IPS-18a (cell line): Measurements from ENCODE around the gene TMEM248.
A peak's percentile ranks its signal among the peaks of the same experiment; 100 is the strongest.

Source experiments
- H3K27ac ChIP-seq: one replicate; pipeline ENCODE4 v1.5.1; 2013; ENCODE audit warnings: low read length
- H3K27me3 ChIP-seq: one replicate; pipeline ENCODE4 v1.6.1; 2013; ENCODE audit warnings: mild to moderate bottlenecking, low read length; ENCODE audit not compliant: control insufficient read depth, insufficient read depth
- H3K36me3 ChIP-seq: one replicate; pipeline ENCODE4 v1.6.1; 2013; ENCODE audit warnings: low read depth, low read length; ENCODE audit not compliant: control insufficient read depth
- H3K4me1 ChIP-seq: one replicate; pipeline ENCODE4 v1.6.1; 2013; ENCODE audit warnings: low read depth, low read length; ENCODE audit not compliant: control insufficient read depth
- H3K4me3 ChIP-seq: one replicate; pipeline ENCODE4 v1.5.1; 2013; ENCODE audit warnings: low read length
- H3K9ac ChIP-seq: one replicate; pipeline ENCODE4 v1.6.1; 2013; ENCODE audit warnings: mild to moderate bottlenecking, low read length, moderate library complexity
- H3K9me3 ChIP-seq: one replicate; pipeline ENCODE4 v1.6.1; 2013; ENCODE audit warnings: low read depth, low read length; ENCODE audit not compliant: control insufficient read depth

TMEM248 gene

DNA sequence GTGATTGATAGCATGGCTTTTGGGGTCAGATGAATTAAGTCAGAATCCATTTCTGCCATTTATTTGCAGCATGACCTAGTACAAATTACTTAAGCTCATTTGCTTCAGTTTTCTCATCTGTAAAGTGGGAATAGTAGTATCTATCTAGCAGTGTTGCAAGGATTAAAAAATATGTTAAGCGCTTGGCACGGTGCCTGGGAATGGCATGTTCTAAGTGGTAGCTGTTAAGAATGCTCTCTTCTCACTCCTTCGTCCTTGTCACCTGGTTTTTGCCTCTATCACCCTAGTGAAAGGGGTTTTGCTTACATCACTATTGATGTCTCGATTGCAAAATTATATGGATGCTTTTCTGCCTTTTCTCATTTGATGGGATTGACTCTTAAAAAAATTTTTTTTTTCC is 7.4 kb downstream of the TMEM248 start:
- Histone ChIP-seq H3K27me3 (no peaks in the 10 kb centered on the region), H3K9ac (no peak overlapping the region), H3K36me3 (no peaks in the 10 kb centered on the region), H3K9me3 (no peaks in the 10 kb centered on the region), H3K4me1 (peaks cover 9% of the 10 kb centered on the region), H3K4me3 (no peak overlapping the region), H3K27ac (no peak overlapping the region)

DNA sequence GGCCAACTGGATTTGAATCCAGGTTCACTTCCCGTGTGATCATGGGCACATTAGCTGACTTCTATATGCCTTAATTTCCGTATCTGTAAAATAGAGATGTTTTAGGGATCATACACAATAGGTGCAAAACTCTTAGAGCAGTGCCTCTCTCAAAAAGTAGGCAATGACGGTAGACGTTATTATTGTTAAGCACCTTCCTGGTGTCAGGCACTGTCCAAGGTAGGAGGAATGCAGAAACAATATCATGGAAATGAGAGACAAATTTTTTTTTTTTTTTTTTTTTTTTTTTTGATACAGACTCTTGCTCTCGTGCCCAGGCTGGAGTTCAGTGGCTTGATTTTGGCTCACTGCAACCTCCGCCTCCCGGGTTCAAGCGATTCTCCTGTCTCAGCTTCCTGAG is 8.1 kb downstream of the TMEM248 start:
- no peak overlapping the region for H3K27ac ChIP-seq
- no peaks in the 10 kb centered on the region for H3K9me3 ChIP-seq
- H3K4me3 ChIP-seq = no peak overlapping the region
- peaks cover 9% of the 10 kb centered on the region for H3K4me1 ChIP-seq
- H3K36me3 ChIP-seq = no peaks in the 10 kb centered on the region
- H3K9ac ChIP-seq = no peak overlapping the region
- no peaks in the 10 kb centered on the region for H3K27me3 ChIP-seq

DNA sequence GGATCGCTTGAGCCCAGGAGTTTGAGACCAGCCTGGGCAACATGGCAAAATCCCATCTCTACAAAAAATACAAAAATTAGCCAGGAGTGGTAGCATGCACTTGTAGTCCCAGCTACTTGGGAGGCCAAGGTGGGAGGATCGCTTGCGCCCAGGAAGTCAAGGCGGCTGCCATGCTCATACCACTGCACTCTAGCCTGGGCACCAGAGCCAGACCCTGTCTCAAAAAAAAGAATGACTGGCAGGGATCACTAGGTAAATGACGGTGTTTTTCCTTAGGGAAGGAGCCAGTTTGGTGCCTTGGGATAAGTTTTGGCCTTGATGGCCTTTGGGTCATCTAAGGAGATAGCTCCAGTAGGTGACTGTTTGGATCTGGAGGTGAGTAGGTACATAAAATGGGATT is 8.9 kb downstream of the TMEM248 start:
- H3K4me3 ChIP-seq = no peak overlapping the region
- no peaks in the 10 kb centered on the region for H3K36me3 ChIP-seq

DNA sequence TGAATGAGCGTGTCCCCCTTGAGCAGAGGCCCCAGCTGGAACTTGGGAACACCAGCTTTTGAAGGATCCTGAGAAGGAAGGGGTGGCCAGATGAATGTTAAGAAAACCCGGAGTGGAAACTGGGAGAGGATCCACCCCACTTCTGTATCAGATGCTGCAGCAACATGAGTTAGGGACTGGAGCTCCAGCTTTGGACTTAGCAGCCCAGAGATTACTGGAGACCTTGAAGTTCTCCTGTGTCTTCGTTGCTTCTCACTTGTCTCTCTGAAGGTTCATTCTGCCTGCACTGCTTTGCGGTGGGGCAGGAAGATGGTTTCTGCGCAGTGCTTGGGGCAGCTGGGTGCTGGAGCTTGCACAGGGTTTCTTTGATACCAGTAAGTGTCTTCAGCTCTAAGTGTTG is 9.3 kb downstream of the TMEM248 start:
- Histone ChIP-seq H3K4me3 (peak overlapping the region; percentile 31), H3K9ac (no peak overlapping the region)

More for the DNA sequence above, 8.9 kb downstream of the TMEM248 start:
- Histone ChIP-seq H3K27ac (no peak overlapping the region), H3K9me3 (no peaks in the 10 kb centered on the region), H3K27me3 (no peaks in the 10 kb centered on the region), H3K9ac (no peak overlapping the region), H3K4me1 (peaks cover 9% of the 10 kb centered on the region)

DNA sequence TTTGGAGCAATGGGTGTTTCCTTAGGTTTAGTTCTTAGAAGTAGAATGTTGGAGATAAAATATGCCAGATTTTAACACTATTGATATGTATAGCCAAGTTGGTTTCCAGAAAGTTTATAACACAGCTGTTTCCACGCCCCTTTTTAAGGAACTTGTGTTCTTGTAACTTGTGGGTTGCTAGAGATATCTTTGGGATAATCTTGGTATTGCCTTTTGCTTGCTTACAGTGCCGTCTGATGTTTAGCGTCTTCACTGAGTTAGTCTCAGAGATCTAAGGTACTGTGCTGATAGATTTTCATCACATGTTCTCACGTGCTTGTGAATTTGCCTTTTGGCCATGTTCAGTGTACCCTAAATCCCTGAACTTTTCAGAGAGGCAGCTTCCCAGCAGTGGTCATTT is 12.4 kb downstream of the TMEM248 start:
- H3K4me3 ChIP-seq = no peak overlapping the region
- H3K4me1 ChIP-seq = peaks cover 9% of the 10 kb centered on the region
- no peaks in the 10 kb centered on the region for H3K9me3 ChIP-seq
- H3K27me3 ChIP-seq = no peaks in the 10 kb centered on the region
- no peak overlapping the region for H3K27ac ChIP-seq
- no peaks in the 10 kb centered on the region for H3K36me3 ChIP-seq
- no peak overlapping the region for H3K9ac ChIP-seq

More for the DNA sequence above, 9.3 kb downstream of the TMEM248 start:
- Histone ChIP-seq H3K9me3 (no peaks in the 10 kb centered on the region), H3K27me3 (no peaks in the 10 kb centered on the region), H3K4me1 (peaks cover 9% of the 10 kb centered on the region), H3K27ac (no peak overlapping the region), H3K36me3 (no peaks in the 10 kb centered on the region)

- H3K36me3 ChIP-seq = peaks cover 9% of the 10 kb centered on the region
- no peaks in the 10 kb centered on the region for H3K9me3 ChIP-seq
- no peaks in the 10 kb centered on the region for H3K4me1 ChIP-seq
- no peak overlapping the region for H3K9ac ChIP-seq
- no peak overlapping the region for H3K27ac ChIP-seq
- H3K4me3 ChIP-seq = no peak overlapping the region
- H3K27me3 ChIP-seq = no peaks in the 10 kb centered on the region
These were observed 16.9 kb downstream of the TMEM248 start for GRCh38 chr7:66937940-66938339.

DNA sequence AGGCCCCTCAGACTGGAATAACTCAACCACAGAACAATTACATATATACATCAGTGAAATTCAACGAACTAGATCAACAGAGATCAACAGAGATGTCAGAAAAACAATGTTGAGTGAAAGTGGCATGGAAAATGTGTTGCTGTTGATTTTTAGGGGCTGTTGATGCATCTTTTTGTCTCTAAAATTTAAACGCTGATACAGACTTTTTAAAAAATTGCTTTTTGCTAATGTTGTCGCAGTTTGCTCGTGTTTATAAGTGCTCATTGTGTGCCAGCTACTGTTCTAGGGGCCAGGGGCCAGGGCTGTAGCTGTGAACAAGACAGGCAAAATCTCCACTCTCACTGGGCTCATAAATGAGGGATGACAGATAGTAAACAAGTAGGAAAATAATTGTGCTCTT is 18.3 kb downstream of the TMEM248 start:
- H3K9ac ChIP-seq = no peak overlapping the region
- H3K4me1 ChIP-seq = no peaks in the 10 kb centered on the region
- no peaks in the 10 kb centered on the region for H3K9me3 ChIP-seq
- H3K27ac ChIP-seq = no peak overlapping the region
- H3K27me3 ChIP-seq = no peaks in the 10 kb centered on the region
- no peak overlapping the region for H3K4me3 ChIP-seq
- peaks cover 16% of the 10 kb centered on the region for H3K36me3 ChIP-seq

GRCh38 chr7:66946545-66946944 is 25.5 kb downstream of the TMEM248 start:
- H3K4me1 ChIP-seq = no peaks in the 10 kb centered on the region
- H3K36me3 ChIP-seq = peaks cover 53% of the 10 kb centered on the region
- no peaks in the 10 kb centered on the region for H3K9me3 ChIP-seq

DNA sequence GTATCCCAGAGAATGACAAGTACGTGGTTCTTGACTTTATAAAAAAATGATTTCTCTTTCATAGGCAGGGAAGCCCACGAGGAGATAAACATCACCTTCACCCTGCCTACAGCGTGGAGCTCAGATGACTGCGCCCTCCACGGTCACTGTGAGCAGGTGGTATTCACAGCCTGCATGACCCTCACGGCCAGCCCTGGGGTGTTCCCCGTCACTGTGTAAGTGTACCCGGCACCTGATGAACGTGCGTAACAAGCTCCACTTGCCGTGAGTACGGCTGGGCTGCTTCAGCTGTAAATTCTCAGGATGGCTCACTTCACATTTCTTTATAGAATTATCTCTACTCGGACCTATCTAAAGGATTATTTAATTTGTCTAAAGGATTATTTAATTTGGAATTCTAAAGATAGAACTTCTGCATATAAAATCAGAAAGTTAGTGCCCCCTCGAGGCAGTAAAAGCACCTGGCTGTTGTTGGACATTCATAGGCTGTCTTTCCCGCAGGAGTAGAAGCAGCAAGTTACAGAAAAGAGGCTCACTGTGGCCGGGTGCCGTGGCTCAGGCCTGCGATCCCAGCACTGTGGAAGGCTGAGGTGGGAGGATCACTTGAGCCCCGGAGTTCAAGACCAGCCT is 27.6 kb downstream of the TMEM248 start:
- H3K27me3 ChIP-seq = no peaks in the 10 kb centered on the region
- H3K36me3 ChIP-seq = peaks cover 55% of the 10 kb centered on the region
- H3K27ac ChIP-seq = no peak overlapping the region
- no peaks in the 10 kb centered on the region for H3K4me1 ChIP-seq
- no peak overlapping the region for H3K9ac ChIP-seq
- no peak overlapping the region for H3K4me3 ChIP-seq
- no peaks in the 10 kb centered on the region for H3K9me3 ChIP-seq

More at GRCh38 chr7:66946545-66946944, 25.5 kb downstream of the TMEM248 start:
- Histone ChIP-seq H3K27me3 (no peaks in the 10 kb centered on the region), H3K27ac (no peak overlapping the region), H3K9ac (no peak overlapping the region), H3K4me3 (no peak overlapping the region)

- Histone ChIP-seq H3K4me3 (no peak overlapping the region), H3K9ac (no peak overlapping the region), H3K4me1 (no peaks in the 10 kb centered on the region), H3K27ac (no peak overlapping the region), H3K27me3 (no peaks in the 10 kb centered on the region), H3K36me3 (peaks cover 53% of the 10 kb centered on the region), H3K9me3 (no peaks in the 10 kb centered on the region)
These were observed 29.3 kb downstream of the TMEM248 start for GRCh38 chr7:66950311-66950710.

DNA sequence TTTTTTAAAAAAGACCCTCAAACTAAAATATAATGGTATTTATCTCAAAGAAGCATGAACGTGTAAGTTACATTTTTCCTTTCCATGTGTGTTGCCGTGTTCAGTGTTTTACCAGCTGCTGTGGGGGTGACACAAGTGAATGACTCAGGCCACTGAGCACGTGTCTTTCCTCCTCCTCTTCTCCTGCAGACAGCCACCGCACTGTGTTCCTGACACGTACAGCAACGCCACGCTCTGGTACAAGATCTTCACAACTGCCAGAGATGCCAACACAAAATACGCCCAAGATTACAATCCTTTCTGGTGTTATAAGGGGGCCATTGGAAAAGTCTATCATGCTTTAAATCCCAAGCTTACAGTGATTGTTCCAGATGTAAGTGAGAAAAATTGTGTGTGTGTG is 29.7 kb downstream of the TMEM248 start:
- Histone ChIP-seq H3K27ac (no peak overlapping the region), H3K4me3 (no peak overlapping the region), H3K9ac (no peak overlapping the region), H3K9me3 (no peaks in the 10 kb centered on the region), H3K4me1 (no peaks in the 10 kb centered on the region), H3K36me3 (peaks cover 55% of the 10 kb centered on the region), H3K27me3 (no peaks in the 10 kb centered on the region)

GRCh38 chr7:66952343-66953043 is 31.5 kb downstream of the TMEM248 start:
- Histone ChIP-seq H3K36me3 (peaks cover 67% of the 10 kb centered on the region), H3K27ac (no peak overlapping the region), H3K4me1 (no peaks in the 10 kb centered on the region), H3K27me3 (no peaks in the 10 kb centered on the region), H3K4me3 (no peak overlapping the region), H3K9me3 (no peaks in the 10 kb centered on the region), H3K9ac (no peak overlapping the region)
